AG10803 (cell line): Measurements from ENCODE around the gene KLHL29.

ENCODE experiments used
- DNase-seq: peaks from one replicate; pipeline ENCODE4 v3.0.0; 2010; ENCODE audit warnings: low read depth
- H3K4me3 ChIP-seq: 2 replicates; pipeline ENCODE4 v1.5.1; 2011; ENCODE audit warnings: mild to moderate bottlenecking, low read length, control low read depth
- TF ChIP-seq, protein P1 (sequence below): conservative IDR thresholded peaks from 2 replicates; pipeline ENCODE4 v1.5.1; 2011; ENCODE audit warnings: mild to moderate bottlenecking, low read length, control low read depth, inconsistent platforms

The KLHL29 gene

GRCh38 chr2:23420840-23421476 is 36.0 kb downstream of the KLHL29 start:
- TF ChIP-seq, protein P1, sequence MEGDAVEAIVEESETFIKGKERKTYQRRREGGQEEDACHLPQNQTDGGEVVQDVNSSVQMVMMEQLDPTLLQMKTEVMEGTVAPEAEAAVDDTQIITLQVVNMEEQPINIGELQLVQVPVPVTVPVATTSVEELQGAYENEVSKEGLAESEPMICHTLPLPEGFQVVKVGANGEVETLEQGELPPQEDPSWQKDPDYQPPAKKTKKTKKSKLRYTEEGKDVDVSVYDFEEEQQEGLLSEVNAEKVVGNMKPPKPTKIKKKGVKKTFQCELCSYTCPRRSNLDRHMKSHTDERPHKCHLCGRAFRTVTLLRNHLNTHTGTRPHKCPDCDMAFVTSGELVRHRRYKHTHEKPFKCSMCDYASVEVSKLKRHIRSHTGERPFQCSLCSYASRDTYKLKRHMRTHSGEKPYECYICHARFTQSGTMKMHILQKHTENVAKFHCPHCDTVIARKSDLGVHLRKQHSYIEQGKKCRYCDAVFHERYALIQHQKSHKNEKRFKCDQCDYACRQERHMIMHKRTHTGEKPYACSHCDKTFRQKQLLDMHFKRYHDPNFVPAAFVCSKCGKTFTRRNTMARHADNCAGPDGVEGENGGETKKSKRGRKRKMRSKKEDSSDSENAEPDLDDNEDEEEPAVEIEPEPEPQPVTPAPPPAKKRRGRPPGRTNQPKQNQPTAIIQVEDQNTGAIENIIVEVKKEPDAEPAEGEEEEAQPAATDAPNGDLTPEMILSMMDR: no peak
- H3K4me3 ChIP-seq: no peak overlapping the region
- no peak for DNase-seq

DNA sequence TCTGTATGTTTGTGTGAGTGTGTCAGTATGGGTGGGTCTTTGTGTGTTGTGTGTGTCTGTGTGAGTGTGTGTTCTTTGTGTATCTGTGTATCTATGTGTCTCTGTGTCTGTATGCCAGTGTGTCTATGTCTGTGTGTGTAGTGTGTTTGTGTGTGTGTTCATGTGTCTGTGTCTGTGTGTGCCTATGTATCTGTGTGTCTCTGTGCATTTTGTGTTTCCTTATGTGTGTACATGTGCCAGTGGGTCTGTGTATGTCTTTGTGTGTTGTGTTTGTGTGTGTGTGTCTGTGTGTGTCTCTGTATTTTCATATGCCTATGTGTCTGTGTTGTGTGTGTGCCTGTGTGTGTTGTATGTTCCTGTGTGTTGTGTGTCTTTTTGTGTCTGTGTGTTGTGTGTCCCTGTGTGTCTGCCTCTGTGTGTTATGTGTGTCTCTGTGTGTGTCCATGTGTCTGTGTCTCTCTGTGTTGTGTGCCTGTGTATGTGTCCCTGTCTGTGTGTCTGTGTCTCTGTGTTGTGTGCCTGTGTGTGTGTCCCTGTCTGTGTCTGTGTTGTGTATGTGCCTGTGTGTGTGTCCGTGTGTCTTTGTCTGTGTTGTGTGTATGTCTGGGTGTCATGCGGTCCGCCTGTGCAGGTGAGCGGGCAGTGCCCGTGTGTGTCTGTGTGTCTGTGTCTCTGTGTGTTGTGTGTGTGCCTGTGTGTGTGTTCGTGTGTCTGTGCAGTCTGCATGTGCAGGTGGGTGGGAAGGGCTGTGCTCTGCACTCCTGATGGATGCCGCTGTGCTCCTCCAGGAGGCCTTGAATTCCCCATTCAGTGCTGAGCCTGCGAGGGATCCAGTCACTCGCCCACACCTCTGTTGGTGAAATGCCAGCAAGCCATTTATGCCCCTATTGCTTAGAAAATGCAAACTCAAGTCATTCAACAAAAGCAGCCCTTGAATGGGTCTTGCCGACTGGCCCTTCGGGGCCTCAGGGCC is 37.4 kb downstream of the KLHL29 start:
- no peak overlapping the region for H3K4me3 ChIP-seq
- TF ChIP-seq, protein P1: no peak
- no peak for DNase-seq

DNA sequence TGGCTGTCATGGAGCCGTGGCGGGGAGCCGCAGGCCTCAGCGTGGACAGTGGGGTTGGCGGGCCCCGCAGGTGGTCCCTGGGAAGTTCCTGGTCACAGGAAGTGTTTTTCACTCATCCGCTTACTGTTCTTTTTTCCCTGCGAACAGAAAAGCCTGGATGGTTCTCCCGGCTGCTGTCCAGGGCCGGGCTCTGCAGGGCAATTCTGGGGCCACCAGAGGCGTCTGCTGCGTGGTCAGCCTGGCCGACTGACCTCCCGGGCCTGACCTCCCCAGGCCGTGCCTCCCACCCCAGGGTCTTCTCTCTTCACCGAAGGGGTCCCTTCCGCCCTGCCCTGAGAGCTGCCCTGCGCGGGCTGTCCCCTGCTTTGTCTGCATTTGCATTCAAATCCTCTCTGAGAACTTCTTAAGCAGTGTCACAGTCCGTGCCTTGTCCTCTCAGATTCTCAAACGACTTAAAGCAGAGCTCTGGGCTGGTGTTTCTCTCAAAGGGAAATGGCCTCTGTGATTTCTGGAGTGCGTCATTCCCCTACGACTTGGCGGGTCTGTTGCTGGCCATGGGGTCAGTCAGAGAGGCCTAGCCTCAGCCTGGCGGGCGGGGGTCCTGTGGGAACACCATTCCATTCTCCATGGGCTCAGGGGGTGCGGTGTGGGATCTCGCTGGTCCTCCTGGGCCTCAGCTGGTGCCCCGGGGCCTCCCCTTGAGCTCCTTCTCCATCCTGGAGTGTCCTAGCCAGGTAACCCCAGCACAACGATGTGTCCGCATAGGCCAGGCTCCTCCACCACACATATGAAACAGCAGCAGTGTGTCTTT is 38.3 kb downstream of the KLHL29 start:
- no peak for DNase-seq
- H3K4me3 ChIP-seq: no peak overlapping the region
- TF ChIP-seq, protein P1: no peak

DNA sequence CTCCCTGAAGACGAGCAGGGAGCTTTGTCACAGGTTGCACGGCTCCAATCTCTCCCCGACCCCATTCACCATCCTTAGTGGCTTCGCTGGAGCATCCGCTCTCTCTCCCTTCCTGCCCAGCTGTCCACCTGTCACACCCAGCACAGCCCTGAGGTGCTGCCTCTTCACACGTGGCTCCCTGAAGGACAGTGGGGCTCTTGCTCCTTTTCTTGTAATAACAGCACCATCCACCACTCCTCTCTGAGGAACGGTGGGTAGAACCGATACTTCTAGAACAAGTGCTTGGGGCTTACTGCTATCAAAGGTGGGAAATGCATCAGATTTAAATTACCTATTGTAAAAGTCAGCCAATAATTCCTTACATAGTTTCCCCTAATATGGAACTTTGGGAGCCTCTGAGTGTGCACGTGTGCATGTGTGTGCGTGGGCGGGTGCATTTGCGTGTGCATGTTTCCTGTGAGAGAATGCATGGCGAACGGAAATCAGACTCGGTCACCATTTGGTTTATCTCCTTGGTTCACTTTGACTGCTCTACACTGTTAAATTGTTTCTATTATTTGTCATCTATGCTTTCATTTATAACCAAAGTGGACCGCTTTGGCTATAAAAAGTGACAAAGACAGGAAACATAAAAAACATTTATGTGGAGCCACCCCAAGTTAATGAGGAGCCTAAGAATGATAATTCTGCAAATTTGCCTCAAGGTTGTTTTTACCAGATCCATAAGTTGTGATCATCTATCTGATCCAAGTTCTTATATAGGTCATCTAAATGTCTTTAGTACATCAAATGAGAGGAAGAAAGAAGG is 39.1 kb downstream of the KLHL29 start:
- DNase-seq: no peak
- no peak overlapping the region for H3K4me3 ChIP-seq
- TF ChIP-seq, protein P1: no peak

GRCh38 chr2:23425338-23425871 is 40.4 kb downstream of the KLHL29 start:
- no peak overlapping the region for H3K4me3 ChIP-seq
- no peak for DNase-seq
- TF ChIP-seq, protein P1: no peak

DNA sequence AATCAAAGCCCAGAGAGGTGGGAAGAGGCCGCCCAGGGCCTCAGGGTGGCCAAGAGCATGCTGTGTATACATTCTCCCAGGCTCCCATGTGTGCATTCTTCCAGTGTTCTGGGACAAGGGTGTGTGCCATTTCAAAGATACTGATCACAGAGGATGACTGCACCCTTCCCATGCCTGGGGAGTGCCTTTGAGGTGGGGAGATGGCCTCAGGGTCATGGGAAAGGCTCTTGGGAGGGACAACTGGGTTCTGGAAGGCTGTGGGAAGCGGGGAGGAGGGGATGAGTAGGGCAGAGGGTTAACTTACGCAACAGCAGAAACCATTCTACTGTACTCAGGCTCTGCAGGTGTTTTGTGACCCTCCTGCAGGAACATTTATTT is 40.9 kb downstream of the KLHL29 start:
- no peak overlapping the region for H3K4me3 ChIP-seq
- TF ChIP-seq, protein P1: no peak
- DNase-seq: peak; percentile 36
